ENCODE results near the gene WNT1.

Gene WNT1

DNA sequence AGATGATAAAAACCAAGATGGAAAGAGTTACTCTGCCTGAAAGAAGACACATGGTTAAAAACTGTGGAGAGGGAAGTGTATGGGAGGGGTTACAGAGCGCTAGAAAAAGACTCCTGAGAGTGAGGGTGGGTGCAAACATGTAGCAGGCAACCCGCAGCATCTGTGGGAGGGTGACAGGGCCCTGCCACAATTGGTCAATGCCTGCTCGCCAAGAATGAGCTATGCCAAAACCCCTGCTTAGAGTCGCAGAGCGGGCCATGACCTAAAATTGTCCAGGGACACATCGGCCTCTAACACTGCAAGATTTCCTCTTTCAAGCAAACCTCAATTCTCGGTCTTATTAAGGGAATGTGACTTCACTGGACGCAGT lies 39.8 kb downstream of the WNT1 start:
- Histone ChIP-seq H4K20me1 (ENCODE audit: control insufficient read depth, insufficient read depth, low read depth, low read length) (no peaks in the 10 kb centered on the region), H3K79me2 (ENCODE audit: control insufficient read depth, low read length) (peaks cover 32% of the 10 kb centered on the region), H3K36me3 (ENCODE audit: control insufficient read depth, low read length) (peaks cover 47% of the 10 kb centered on the region), H3F3A (ENCODE audit: control insufficient read depth, insufficient read depth) (peaks cover 18% of the 10 kb centered on the region), H3K4me3 (ENCODE audit: low read length) (peak overlapping the region; percentile 83), H3K27ac (ENCODE audit: low read depth, low read length) (peak overlapping the region; percentile 93), H3K4me1 (ENCODE audit: control insufficient read depth, low read length) (peaks cover 28% of the 10 kb centered on the region), H3K9me3 (ENCODE audit: control insufficient read depth, insufficient read depth, low read length) (no peaks in the 10 kb centered on the region), H3K4me2 (ENCODE audit: low read length) (peak overlapping the region; percentile 98), H3K27me3 (ENCODE audit: control insufficient read depth, low read length) (no peaks in the 10 kb centered on the region), H3K9me2 (replicated peaks; ENCODE audit: control insufficient read depth, low read length) (no peaks in the 10 kb centered on the region)
- TF ChIP-seq CTCF (IDR thresholded peaks at IDR 0.05; ENCODE audit: low read depth, low read length, poor library complexity, severe bottlenecking) (no peak), EZH2phosphoT487 (IDR thresholded peaks at IDR 0.05; ENCODE audit: borderline replicate concordance, low read length) (no peak)

DNA sequence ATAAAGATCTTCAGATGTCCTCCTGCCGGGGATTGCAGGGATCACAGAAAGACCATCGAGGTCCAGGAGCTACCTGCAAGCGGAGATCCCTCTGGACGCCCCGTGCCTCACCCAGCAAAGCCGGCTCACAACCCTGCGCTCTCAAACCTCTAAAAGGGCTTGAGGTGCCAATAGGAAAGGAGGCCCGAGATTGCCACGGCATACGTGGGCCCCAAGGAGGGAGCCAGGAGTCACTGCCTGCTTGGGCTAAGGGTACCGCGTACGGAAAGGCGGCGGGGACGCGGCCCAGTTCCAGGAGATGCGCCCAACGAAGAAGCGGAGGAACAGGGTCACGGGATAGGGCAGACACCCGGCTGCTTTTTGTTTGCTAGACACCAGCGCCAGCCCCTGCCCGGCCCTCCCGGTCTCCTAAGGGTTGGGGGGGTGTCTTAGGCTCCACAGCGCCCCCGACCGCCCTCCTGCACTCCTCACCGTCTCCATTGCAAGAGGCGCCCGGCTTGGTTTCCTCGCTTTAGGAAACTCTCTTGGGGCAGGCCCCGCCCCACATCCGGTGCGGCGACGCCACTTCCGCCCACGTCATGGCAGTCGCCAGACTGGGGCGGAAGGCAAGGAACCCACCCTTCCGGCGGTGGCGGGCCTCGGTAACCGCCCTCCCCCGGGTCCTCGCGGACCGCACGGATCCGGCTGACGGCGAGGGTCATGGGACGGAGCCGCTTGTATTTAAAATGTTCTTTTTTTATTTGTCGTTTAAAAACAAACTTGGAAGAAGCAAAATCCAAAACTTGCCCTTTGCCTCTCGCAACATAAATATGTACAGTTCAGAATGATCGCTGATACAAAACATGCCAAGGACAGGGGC lies 40.4 kb downstream of the WNT1 start, which contains the start of gene PRKAG1:
PRKAG1 (minus strand) TSS at position 516 of the 859 bp plus-strand sequence; CDS start at position 480, 36 bp downstream.
- peaks cover 22% of the 10 kb centered on the region for H3F3A ChIP-seq (ENCODE audit: control insufficient read depth, insufficient read depth)
- H3K9me2 ChIP-seq (replicated peaks; ENCODE audit: control insufficient read depth, low read length): no peaks in the 10 kb centered on the region
- no peaks in the 10 kb centered on the region for H3K9me3 ChIP-seq (ENCODE audit: control insufficient read depth, insufficient read depth, low read length)
- H3K4me3 ChIP-seq (ENCODE audit: low read length): peak within 1 kb of the TSS; percentile 83
- peaks cover 28% of the 10 kb centered on the region for H3K4me1 ChIP-seq (ENCODE audit: control insufficient read depth, low read length)
- H3K27me3 ChIP-seq (ENCODE audit: control insufficient read depth, low read length): no peaks in the 10 kb centered on the region
- peaks cover 52% of the 10 kb centered on the region for H3K36me3 ChIP-seq (ENCODE audit: control insufficient read depth, low read length)
- H3K27ac ChIP-seq (ENCODE audit: low read depth, low read length): peak within 1 kb of the TSS; percentile 93
- H4K20me1 ChIP-seq (ENCODE audit: control insufficient read depth, insufficient read depth, low read depth, low read length): no peaks in the 10 kb centered on the region
- peaks cover 32% of the 10 kb centered on the region for H3K79me2 ChIP-seq (ENCODE audit: control insufficient read depth, low read length)
- H3K4me2 ChIP-seq (ENCODE audit: low read length): peak within 1 kb of the TSS; percentile 98
- TF ChIP-seq CTCF (IDR thresholded peaks at IDR 0.05; ENCODE audit: low read depth, low read length, poor library complexity, severe bottlenecking) (peak; percentile 66), EZH2phosphoT487 (IDR thresholded peaks at IDR 0.05; ENCODE audit: borderline replicate concordance, low read length) (no peak)

GRCh38 chr12:49019120-49019430 lies 41.0 kb downstream of the WNT1 start:
- Histone ChIP-seq H3K36me3 (ENCODE audit: control insufficient read depth, low read length) (peaks cover 53% of the 10 kb centered on the region), H3K9me3 (ENCODE audit: control insufficient read depth, insufficient read depth, low read length) (no peaks in the 10 kb centered on the region), H3K27ac (ENCODE audit: low read depth, low read length) (peak overlapping the region; percentile 93), H3K4me3 (ENCODE audit: low read length) (peak overlapping the region; percentile 83), H3K27me3 (ENCODE audit: control insufficient read depth, low read length) (no peaks in the 10 kb centered on the region), H4K20me1 (ENCODE audit: control insufficient read depth, insufficient read depth, low read depth, low read length) (no peaks in the 10 kb centered on the region), H3K79me2 (ENCODE audit: control insufficient read depth, low read length) (peaks cover 32% of the 10 kb centered on the region), H3F3A (ENCODE audit: control insufficient read depth, insufficient read depth) (peaks cover 23% of the 10 kb centered on the region), H3K4me2 (ENCODE audit: low read length) (peak overlapping the region; percentile 98), H3K4me1 (ENCODE audit: control insufficient read depth, low read length) (peaks cover 28% of the 10 kb centered on the region), H3K9me2 (replicated peaks; ENCODE audit: control insufficient read depth, low read length) (no peaks in the 10 kb centered on the region)
- no peak for TF ChIP-seq CTCF (IDR thresholded peaks at IDR 0.05; ENCODE audit: low read depth, low read length, poor library complexity, severe bottlenecking)
- TF ChIP-seq EZH2phosphoT487 (IDR thresholded peaks at IDR 0.05; ENCODE audit: borderline replicate concordance, low read length): no peak

Measured in DOHH2 (cell line).